Fibroblast of the aortic adventitia (primary cell): Measurements from ENCODE around the gene MRPS26. TPM values are rescaled to one million over a fixed set of nuclear protein-coding genes. Genes with fewer than 3 reads are reported as not detected.

Source experiments
- DNase-seq: peaks from one replicate; pipeline ENCODE4 v3.0.0-alpha.2; 2010; ENCODE audit warnings: low read depth
- H3K4me3 ChIP-seq: 2 replicates; pipeline ENCODE4 v1.5.1; 2011; ENCODE audit warnings: low read depth, mild to moderate bottlenecking, control low read depth, low read length, moderate library complexity
- CTCF ChIP-seq: IDR thresholded peaks from 2 replicates; pipeline ENCODE4 v1.5.1; 2011; ENCODE audit warnings: mild to moderate bottlenecking, low read length, control low read depth, inconsistent platforms; ENCODE audit not compliant: insufficient read depth
- total RNA-seq: library from RNA; depleted of rRNA; stranded (reverse); fragments of >200 nt; gene quantifications from 2 replicates; pipeline ENCODE4 v1.2.3, GENCODE V29; 2012; ENCODE audit warnings: low replicate concordance

The MRPS26 gene
- total RNA-seq, 1 donor = 19.1 TPM

GRCh38 chr20:3084986-3085360, 39.1 kb downstream of the MRPS26 start:
- no peak for TF ChIP-seq CTCF
- no peak overlapping the region for H3K4me3 ChIP-seq
- no peak for DNase-seq

GRCh38 chr20:3085571-3086072, 39.8 kb downstream of the MRPS26 start:
- TF ChIP-seq CTCF = no peak
- H3K4me3 ChIP-seq = no peak overlapping the region
- DNase-seq = no peak

DNA sequence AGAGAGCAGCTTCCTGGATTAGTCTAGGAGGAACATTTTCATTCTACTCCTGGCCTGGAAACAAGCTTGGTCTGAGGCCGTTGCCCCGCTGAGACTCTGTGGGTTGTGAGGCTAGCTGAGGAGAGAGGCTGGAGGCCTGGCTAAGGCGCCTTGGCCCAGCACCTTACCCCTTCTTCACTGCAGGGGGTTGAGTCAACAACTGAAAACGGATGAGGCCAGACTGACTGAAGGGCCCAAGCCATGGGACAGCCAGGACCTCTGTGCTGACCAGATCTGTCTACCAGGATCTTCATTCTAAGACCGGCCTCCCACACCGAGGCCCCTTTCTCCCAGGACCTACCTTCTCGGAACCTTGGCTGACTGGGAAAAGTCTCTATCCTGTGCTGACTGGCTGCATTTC, 42.2 kb downstream of the MRPS26 start:
- no peak for DNase-seq
- TF ChIP-seq CTCF = no peak
- no peak overlapping the region for H3K4me3 ChIP-seq

GRCh38 chr20:3090565-3090964, 44.7 kb downstream of the MRPS26 start:
- H3K4me3 ChIP-seq = no peak overlapping the region
- no peak for DNase-seq
- TF ChIP-seq CTCF = no peak

GRCh38 chr20:3092611-3093379, 46.9 kb downstream of the MRPS26 start:
- TF ChIP-seq CTCF = no peak
- H3K4me3 ChIP-seq = peak overlapping the region; percentile 37
- DNase-seq = no peak

DNA sequence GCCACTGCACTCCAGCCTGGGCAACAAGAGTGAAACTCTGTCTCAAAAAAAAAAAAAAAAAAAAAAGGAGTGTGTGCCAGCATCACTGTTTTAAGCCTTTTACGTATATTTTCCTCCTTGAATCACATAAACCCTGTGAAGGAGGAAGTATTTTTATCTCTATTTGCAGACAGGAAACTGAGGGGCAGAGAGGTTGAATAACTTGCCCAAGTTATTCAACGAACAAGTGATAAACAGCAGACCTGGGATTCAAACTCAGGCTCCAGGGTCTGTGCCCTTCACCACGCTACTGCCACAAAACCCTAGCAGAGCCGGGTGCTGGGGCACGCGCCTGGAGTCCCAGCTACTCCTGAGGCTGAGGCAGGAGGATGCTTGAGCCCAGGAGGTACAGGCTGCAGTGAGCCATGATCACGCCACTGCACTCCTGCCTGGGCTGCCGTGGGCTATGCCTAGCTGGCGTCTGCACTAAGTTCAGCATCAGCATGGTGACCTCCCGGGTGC, 48.1 kb downstream of the MRPS26 start:
- no peak for DNase-seq
- no peak overlapping the region for H3K4me3 ChIP-seq
- TF ChIP-seq CTCF = no peak
